Measurements from ENCODE around the gene TUBGCP5. TPM values are rescaled to one million over a fixed set of nuclear protein-coding genes. Genes with fewer than 3 reads are reported as not detected.

The TUBGCP5 gene
- polyA plus RNA-seq, 5 donors, result 23.8 to 34.4 (median 30.3) TPM

DNA sequence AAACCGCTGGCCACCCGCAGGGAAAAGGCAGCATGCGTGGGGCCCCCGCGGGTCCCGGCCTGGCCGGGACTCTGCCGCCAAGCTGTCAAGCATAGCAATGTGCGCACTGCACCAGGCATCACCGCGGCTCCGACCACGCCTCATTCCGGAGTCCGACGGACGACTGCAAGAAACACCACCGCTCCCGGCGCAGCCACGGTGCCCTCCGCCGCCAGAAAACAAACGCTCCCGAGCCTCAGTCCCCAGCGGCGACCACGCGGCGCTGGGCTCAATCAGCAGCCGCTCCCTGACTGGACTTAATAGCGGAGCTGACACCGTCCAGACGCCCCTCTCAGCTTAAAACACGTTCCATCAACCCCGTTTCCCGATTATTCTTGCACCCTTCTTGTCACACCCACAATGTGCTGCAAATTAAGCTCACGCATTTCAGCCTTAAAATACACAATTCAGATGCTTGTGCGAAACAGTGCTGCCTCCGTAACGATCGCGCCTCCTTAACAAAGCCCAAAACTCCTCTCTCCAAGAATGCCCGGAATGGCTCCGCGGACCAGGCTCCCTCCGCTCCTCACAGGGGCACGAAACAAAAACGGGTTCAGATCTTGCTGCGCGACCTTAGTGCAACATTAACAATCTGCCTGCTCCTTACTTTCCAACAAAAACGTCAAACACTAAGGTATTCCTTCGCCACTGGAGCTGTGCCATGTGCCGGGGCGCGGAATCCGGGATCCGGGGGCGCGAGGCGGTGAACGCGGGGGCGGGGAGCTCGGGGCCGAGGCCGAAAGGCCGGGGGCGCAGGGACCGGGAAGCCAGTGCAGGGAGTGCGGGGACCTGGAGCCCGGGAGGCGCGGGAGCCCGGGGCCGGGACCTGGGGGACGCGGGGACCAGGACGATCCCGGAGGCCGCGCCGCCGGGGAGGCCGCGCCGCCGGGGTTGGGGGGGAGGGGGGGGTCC, 59.9 kb downstream of the TUBGCP5 start:
- peak; percentile 35 to 36 for DNase-seq

DNA sequence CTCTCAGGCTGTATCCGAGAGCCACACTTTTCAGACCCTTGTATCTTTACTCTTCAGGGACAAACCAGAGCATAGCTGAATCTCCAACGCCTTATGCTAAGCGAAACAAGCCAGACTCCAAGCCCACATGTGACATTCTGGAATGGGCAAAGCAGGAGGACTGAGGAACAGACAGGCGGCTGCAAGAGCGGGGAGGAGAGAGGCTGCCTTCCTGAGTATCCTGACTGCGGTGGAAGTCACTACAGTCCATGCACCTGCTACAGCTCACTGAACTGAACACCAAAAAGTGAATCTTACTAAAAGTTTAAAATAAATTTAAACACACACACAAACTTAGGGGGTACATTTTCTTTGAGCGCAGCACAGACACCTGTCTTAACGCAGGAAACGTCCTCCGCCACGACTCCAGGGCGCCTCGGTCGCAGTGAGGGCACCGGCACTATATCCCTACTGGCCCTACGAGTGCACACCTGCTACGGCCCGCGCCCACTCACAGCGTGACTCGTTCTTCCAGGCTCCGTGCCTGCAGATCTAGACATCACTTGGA, 60.6 kb downstream of the TUBGCP5 start:
- DNase-seq, result no peak

DNA sequence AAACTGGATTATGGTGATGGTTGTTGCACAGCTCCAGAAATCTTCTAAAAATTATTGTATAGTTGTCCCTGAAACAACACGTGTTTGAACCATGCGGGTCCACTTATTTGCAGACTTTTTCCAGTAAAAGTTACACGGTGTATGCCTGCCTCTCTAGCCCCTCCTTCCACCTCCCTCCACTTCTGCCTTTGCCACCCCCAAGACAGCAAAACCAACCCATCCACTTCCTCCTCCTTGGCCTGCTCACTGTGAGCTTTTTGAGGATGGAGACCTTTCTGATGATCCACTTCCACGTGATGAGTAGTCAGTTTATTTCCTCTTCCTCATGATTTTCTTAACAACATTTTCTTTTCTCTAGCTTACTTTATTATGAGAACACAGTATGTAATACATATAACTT, 64.6 kb downstream of the TUBGCP5 start:
- DNase-seq, result no peak

DNA sequence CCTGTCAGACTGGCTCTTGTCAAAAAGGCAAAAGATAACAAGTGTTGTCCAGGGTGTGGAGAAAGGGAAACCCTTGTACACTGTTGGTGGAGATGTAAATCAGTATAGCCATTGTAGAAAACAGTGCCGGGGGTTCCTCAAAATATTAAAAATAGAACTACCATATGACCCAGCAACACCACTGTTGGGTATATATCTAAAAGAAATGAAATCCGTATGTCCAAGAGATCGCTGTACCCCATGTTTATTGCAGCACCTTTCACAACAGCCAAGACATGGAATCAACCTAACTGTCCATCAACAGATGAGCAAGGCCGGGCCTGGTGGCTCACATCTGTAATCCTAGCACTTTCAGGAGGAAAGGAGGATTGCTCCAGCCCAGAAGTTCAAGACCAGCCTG, 65.4 kb downstream of the TUBGCP5 start:
- no peak for DNase-seq

DNA sequence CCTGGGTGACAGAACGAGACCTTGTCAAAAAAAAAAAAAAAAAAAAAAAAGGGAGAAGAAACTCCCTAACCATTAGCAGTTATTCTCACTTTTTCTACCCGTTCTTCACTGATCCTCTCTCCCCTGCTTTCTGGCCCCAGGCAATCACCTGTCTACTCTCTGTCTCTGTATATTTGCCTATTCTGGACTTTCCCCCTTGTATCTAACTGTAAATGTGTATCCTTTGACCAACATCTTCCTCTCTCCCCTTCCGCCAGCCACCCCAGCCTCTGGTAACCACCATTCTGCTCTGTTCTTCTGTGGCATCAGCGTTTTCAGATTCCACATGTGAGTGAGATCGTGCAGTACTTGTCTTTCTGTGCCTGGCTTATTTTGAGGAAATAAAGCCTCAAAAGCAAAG, 66.1 kb downstream of the TUBGCP5 start:
- no peak for DNase-seq

DNA sequence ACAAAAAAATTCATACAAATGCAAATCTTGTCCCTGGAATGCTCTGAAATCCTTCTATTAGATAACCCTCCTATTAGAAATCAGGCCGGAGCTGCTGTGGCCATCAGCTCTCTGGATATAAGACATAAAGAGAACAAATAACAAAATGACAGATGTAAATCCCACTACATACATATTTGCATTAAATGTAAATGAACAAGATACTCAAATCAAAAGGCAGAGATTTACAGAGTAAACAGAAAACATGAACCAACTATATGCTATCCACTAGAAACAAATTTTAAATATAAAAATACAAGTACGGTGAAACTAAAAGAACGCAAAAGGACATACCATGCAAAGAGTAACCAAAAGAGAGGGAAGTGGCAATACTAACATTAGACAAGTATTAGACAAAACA, 69.9 kb downstream of the TUBGCP5 start:
- DNase-seq, result no peak

DNA sequence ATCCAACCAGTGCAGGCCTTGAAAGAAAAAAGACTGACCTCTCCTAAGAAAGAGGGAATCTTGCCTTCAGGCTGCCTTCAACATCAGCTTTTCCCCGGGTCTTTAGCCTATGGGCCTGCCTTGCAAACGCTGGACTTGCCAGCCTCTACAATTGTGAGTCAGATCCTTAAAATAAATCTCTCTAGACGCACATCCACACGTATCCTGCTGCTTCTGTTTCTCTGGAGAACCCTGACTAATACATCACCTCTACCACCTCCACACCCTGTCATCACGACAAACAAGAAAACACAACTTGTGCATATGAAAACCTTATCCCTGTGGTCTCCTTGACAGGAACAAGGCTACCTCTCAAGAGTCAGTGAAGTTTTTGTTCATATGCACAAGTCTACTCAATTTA, 71.0 kb downstream of the TUBGCP5 start:
- no peak for DNase-seq

DNA sequence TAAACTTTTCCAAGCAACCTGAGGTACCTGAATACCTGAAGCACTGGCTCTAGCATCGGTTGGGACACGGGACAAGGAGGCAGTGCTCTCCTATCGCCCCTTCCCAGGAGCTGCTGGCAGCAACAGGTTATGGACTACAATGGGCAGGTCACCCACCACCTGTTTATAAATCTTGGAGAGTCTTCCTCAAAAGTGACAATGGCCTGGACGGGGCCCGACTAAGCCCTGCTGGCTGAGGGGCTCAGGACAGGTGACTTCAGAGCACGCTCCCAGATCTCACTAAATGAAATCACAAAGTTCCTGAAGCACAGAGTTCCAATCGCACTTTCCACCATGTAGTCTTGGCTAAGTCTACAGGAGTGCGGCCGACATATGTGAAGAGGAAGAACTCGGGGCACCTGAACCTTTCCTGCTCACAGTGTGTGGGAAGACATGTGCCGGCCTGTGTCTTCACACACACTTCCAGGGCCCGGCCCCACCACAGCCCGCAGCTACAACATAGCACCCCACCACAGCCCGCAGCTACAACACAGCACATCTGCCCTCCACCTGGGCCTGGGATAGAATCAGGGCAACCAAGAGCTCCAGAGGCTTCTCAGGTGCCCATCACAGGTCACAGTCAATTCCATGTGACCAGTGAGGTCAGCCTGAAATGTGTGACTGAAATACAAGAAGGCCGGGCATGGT, 72.1 kb downstream of the TUBGCP5 start:
- no peak for DNase-seq

DNA sequence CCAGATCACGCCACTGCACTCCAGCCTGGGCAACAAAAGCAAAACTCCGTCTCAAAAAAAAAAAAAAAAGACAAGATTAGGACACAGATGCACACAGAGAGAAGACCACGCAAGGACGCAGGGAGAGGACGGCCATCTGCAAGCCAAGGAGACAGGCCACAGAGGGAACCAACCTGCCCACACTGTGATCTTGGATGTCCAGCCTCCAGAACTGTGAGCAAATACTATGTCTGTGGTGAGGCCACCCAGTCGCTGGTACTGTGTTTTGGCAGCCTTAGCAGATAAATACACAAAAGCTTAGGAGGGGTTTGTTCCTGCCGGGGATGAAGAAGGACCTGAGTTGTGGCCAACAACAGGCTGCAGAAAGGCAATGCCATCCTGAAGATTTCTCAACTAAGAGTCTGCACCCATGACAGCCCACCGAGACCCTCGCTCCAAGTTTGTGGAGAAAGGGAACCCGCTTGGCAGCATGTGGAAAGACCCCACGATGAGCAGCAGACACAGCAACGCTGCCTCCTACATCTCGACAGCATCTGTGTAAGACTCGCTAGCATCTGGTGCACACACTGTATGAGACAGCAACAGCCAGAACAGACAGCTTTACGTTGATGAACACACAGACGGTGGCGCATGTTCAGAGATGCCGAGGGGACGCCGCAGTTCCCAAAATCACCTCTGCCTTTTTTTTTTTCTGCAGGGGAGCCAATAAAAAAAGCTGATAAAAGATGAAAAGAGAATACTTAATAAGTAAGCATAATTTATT, 72.9 kb downstream of the TUBGCP5 start:
- no peak for DNase-seq

DNA sequence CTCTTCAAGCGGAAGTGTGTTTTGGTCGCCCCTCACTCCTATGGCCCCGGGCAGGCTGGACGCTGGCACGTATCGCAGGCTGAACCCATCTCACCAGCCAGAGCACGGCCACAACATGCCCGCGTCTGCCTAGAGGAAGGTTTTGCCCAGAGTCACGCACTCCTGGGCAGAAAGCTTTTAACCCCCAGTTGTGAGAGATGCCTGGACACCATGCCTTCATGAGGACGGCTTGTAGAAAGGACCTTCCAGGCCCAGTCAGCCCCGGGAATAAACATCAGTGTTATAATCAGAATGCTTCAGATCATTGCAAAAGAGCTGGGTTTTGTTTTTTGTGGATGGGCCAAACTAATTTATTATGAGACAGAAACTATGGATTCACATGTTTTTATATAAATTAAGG, 75.7 kb downstream of the TUBGCP5 start:
- DNase-seq, result no peak

DNA sequence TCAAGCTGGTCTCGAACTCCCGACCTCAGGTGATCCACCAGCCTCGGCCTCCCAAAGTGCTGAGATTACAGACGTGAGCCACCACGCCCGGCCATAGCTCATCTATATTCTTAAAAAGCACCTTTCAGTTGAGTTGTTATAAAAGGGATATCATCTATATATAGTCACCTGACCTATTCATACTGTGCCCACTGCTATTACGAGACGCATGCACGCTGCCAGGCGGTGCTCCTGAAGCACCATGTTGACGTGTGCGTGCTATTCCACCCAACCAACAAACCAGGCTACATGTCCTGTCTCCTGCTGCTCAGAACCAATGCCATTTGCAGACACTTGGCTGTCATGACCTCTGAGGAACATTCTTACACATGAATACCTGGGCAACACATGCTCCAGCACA, 76.8 kb downstream of the TUBGCP5 start:
- no peak for DNase-seq

DNA sequence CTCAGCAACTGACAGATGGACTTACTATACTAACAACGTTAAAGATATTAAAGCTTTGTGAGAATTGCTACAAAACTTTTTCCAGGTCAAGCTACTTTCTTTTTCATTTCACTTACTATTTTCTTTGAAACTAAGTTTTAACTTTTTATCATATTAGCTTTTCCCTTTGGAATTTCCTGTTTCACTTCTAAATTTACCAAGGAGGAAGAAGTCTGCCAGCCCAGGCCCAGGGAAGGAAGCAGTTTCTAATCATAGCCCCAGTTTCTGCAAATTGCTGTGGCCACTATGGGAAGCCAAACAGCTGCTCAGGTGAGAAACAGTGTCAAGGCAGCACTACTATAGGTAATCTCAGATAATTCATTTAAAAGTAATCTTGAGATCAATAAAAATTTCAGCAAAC, 77.6 kb downstream of the TUBGCP5 start:
- DNase-seq, result no peak

DNA sequence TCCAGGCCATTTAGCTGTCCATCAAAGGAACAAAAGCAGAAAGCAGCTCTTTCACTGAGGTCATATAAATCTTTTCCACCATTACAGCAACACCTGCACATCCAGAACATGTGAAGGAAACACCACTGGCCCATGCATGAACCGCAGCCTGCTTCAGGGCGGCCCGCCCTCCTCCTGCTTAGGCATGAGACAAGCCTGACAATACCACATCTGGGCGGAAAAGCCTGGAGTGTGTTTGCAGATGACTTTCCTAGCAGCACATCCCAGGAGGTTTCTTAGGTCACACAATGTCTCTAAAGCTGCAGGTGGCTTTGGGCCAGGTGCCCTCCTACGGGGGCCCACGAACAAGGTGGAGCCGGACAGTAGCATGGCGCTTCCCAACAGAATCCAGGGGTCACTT, 78.8 kb downstream of the TUBGCP5 start:
- DNase-seq, result no peak

DNA sequence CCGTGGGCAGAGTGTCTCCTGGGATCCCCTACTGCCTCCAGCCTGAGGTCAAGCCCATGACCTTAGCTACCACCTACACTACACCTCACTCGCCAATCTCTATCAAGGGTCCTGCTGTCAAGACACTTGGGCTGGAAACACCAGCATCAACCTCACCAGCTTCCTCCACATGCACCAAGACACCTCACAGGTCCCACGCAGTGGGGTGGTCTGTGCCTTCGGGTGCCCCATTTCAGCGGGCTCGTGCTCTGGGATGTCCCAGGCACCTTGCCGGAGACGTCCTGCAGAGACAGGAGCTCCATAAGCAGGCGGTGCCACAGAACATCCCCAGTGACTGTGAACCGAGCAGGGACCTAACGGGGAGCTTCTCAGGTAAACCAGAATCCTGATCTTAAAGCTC, 79.2 kb downstream of the TUBGCP5 start:
- no peak for DNase-seq

DNA sequence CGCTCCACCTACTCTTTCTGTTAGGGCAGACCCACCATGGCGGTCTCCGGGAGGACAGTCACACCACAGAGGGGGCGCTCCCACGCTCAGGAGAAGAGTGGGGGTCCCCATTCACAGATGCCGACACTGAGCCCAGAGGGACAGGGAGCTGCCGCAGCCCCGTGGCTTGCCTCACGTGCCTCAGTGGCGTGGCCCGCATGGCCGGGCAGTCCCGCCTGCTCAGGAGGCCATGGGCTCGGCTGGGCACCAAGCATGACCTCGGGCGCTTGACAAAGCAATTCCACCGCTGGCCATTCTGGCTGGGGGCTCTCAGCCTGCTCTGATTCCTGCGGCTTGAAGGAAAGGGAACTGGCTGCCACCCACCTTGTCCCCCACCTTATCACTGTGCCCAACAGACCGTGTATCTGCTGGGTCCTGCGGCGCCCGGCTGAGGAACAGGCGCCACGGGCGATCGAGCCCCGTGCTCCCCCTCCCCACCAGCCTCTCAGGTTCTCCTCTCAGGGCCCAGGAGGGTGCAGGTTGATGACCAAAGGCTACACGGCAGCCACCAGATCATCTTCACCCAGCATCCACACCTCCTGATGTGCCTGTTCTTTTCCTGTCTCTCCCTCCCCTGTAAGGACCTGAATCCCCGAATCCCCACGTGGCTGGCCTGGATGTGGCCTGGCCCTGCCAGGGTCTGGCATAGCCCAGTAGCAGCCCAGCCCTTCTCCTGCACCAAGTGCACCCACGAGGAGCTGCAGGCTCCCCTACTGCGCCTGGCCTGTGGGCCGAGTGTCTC, 79.9 kb downstream of the TUBGCP5 start:
- no peak for DNase-seq

DNA sequence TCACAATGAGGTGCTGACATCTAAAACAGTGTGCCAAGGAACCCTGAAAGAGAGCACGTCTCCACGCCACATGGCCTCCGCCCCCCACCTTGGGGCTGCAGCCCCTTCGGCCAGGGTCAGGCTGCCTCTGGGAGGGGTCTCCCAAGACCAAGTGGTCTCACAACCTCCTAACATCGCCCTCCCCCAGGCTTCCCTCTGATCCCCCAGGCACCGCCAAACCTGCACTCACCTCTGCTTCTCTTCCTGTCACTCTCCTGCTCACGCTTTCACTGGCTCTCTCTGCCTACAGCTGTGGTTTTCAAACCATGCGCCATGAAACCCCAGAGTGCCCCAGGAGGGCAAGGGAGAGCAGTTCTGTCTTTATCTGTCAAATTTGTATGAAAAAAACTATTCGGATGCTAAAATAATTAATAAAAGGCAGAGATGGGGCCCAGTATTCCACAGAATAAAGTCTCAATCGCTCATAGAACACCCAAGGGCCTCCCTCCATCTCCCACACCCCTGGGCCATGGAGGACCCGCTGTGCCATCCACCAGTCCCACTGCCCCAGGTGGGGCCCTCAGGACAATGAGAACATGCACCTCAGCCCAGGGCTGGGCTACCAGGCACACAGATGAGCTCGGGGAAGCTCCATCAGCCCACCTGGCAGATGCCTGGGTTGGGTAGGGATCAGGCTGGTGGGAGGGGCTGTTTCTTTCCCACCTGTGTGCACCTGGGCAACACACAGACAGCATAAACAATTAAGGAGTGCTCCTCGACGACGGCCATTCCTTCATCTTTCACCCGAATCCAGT, 80.7 kb downstream of the TUBGCP5 start:
- no peak for DNase-seq

DNA sequence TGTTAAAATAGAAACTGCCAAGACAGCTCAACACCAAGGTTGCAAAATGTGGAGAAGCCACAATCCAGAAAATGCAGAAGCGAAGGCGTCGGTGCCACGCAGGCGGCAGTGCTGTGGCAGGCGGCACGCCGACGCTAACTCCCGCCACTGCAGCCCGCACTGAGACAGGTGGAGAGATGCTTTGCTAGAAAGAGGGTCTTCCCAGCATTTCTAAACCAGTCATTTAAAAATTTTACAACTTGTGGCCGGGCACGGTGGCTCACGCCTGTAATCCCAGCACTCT, 82.5 kb downstream of the TUBGCP5 start:
- DNase-seq, result no peak

DNA sequence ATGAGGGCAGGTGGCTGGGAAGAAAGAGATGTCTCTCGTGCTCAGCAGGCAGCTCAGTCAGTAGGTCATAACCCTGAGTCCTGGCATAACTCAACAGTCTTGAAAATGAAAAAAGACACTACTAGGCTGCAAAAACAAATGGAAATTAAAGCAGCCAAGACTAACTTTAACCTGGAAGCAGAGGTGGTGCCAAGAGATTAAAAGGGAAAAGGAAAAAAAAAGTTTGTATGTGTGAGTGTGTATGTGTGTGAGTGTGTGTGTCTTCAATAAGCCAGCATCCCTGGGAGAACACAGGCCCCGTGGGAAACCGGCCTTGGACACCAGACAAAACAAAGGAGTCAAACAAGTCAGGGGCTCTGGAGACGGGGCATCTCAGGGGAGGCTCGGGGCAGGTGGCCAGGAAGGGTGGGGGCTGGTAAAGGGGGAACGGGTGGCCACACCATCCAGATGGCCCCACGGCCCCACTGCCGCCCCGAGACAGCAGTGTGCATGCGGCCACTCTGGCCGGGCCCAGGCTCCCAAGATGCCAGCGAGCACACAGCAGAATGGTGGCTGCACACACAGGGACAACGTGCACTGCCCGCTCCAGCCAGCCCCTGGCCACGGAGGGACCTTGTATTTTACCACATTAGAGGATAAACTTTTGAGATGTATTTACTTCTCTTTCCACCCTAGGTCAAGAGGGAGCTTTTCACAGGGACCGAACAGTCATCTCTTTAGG, 83.0 kb downstream of the TUBGCP5 start:
- DNase-seq, result no peak

DNA sequence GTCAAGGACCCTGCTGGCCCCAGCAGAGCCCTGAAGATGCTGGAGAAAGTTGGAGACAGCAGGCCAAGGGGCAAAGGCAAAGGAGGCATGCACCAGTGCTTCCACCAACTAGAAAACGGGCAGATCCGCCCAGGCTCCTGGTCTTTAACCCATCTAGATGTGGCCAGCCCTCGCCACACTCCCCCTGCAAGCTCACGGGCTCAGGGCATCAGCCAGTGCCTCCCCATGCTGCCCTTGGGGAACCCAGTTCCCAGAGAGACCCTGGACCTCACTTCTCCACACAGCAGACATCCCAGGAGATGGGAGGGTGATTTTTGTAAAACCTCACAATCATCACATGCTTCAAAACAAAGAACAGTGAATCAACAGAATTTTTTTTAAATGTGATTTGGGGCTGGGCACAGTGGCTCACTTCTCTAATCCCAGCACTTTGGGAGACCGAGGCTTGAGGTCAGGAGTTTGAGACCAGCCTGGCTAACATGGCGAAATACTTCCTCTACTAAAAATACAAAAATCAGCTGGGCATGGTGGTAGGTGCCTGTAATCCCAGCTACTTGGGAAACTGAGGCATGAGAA, 83.7 kb downstream of the TUBGCP5 start:
- no peak for DNase-seq
